GM12872 (cell line): ENCODE data around the gene PGF.

Experiments
- TF ChIP-seq, protein P1 (sequence below): IDR thresholded peaks from 3 replicates; pipeline ENCODE4 v1.5.1; 2011; ENCODE audit warnings: low read depth, mild to moderate bottlenecking, low read length, moderate library complexity; ENCODE audit not compliant: insufficient read depth

The PGF gene

DNA sequence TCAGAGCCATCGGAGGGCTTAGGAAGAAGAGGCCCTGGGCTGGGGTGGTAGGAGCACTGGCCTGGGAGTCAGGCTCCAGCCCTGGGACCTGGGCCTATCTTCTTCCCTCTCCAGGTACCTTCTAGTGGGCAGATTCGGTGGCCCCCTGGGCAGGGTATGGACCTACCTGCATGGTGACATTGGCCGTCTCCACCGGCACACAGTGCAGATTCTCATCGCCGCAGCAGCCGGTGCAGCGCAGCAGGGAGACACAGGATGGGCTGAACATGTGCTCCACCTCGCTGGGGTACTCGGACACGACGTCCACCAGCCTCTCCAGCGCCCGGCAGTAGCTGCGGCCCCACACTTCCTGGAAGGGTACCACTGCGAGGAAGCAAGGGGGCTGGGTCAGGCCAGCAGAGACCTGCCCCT, 6.2 kb downstream of the PGF start:
- TF ChIP-seq, protein P1, sequence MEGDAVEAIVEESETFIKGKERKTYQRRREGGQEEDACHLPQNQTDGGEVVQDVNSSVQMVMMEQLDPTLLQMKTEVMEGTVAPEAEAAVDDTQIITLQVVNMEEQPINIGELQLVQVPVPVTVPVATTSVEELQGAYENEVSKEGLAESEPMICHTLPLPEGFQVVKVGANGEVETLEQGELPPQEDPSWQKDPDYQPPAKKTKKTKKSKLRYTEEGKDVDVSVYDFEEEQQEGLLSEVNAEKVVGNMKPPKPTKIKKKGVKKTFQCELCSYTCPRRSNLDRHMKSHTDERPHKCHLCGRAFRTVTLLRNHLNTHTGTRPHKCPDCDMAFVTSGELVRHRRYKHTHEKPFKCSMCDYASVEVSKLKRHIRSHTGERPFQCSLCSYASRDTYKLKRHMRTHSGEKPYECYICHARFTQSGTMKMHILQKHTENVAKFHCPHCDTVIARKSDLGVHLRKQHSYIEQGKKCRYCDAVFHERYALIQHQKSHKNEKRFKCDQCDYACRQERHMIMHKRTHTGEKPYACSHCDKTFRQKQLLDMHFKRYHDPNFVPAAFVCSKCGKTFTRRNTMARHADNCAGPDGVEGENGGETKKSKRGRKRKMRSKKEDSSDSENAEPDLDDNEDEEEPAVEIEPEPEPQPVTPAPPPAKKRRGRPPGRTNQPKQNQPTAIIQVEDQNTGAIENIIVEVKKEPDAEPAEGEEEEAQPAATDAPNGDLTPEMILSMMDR = no peak

DNA sequence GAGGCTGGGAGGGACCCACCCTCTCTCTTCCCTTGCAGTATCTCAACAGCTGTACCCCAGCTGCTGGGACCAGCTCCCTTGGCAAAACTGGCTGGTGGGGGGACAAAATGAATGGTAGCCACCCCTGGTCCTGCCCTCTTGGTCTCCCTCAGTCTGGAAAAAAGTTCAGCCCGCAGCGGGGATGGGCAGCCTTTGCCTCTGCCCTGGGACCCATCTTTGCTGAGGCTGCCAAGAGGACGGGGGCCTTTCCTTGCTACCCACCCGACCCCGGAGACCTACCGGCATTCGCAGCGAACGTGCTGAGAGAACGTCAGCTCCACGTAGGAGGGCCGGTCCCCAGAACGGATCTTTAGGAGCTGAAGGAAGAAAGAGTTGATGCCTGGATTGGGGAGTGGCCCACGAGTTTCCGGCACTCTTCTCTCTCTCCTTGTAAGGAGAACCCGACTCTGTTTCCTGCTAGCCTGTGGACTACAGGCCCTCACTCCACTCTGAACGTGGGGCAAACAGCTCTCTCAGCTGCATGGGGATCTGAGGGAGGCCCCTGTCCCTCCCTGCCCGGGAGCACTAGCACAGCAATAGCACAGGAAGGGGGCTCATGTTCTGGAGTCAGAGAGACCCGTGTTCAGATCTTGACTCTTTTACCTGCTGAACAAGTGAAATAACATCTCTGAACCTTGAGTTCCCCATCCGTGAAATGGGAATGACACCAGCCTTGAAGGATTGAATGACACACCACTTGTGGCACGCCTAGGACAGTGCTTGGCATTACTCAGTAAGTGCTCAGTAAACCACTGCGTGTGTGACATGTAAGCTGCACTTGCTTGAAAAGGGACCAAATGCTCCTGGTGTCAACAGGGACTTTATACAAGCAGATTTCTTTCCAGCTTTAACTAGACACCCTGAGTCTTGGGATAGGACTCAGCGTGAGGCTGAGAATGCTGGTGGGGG, 6.9 kb downstream of the PGF start:
- TF ChIP-seq, protein P1 = no peak

DNA sequence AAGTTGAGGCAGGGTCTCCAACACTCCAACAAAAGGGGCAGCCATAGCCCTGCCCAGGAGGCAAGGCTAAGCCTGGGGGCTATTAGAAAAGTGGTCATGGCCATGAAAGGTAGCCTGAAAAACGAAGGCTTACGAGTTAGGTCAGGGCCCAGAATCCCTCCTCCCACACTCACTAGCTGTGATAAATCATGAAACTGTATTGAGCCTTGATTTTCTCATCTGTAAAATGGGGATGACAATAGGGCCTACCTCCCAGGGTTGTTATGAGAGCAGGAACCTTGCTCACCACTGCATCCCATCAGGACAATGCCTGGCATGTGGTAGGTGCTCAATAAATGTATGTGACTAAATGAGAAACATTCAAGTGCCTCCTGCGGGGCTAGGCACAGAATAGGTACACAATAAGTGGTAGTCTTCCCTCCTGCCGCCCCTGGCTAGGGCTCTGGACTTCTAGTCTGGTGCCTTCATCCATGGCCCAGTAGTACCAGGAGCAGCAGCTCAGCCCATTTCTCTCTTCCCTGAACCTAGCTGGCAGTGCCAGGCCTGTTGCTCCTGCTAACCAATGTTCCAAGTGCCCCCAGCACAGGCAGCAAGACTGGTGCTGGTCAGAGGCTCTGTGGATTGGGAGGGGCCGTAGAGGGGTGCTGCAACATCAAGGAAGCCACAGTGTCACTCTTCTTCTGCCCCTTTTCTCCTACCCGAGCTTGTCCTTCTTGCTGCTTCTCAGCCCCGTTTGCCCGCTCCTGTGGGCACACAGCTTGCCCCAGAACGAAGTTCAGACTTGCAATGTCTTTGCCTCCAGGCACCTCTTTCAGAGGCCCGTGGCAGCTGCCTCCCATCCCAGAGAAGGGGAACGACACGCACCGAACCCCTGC, 7.8 kb downstream of the PGF start:
- TF ChIP-seq, protein P1 = no peak

DNA sequence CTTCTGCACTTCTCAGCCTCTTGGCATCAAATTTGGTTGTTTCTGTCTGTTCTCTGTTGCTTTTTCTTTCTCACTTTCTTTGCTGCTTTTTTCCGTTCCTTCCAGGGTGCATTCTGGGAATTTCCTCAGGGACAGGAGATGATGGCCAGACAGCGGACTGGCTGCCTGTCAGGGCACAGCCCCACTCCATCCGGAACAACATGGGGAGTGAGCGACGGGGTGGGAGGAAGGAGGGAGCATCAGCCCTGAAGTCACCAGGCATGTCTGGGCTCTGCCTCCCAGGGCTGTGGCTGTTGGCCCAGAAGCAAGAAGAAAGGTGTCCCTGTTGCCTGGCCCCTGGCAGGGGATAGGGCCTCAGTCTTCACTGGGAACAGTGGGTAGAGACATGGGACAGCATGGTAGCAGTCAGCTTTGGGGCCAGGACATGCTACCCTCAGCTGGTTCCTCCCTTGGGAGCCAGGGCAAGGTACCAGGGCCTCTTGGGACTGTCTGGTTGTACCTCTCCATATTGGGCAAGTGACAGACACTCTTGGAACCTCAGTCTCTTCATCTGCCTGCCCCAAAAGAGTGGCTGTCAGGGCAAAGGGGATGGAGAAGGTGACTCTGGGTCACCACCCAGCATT, 8.6 kb downstream of the PGF start:
- TF ChIP-seq, protein P1 = no peak

DNA sequence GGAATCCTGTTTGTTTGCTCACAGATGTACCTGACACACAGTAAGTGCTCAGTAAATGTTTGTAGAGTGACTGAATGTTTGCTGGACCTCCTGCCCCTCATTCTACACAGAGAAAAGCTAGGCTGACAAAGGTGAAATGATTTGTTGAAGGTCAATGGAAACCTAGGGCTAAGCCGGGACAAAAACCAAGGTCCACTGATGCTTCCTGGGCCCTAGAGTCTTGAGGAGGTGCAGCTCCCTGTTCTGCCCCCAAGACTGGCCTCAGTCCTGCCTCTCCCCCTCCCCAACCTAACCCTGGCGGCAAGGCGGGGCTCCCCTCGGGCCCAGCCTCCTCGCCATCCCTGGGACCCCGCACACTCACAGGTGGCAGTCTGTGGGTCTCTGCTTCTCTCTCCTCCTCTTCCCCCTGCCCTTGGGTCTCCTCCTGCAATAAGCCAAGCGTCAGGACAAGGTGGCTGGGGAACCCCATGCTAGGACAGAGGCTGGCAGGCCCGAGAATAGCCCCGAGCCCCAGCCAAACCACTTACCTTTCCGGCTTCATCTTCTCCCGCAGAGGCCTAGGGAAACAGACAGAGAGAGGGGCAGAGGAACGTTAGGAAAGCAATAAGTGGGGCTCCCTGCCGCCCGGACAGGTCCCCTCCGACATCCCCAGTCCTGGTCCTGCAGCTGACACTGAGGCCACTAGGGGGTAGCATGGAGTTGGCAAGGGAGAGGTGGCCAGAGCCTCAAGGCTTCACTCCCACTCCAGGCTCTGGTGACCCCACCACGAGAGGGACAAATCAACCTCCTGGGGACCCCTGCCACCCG, 9.3 kb downstream of the PGF start:
- TF ChIP-seq, protein P1 = peak; percentile 99

DNA sequence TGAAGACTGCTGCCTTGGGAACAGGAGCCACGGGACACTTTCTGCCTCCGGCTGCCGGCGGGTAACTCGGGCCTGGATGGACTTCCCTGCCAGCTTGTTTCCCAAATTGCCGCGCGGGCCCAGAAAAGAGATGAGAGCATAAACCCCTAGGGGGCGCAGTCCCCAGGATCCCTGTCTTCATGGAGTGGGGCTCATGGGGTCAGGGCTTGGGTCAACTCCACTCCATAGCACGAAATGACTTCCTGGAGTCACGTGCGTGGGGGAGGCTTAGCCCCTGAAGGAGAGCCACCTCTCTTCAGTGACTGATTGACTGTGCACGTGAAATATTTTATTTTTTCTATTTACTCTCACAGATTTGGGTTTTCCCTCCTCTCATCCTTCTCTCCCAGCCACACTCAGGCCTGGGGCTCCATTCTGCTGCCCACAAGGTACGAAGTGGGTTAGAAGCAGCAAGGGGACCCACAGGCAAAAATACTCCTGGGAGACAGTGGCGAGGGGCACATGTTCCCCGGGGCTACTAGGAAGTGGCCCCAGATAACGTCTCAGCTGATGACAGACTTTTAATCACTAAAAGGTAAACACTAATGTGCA, 10.0 kb downstream of the PGF start:
- TF ChIP-seq, protein P1 = peak; percentile 64
